Endothelial cell of umbilical vein (primary cell): ENCODE data around the gene GPRIN1. TPM values are rescaled to one million over a fixed set of nuclear protein-coding genes. Genes with fewer than 3 reads are reported as not detected.

Experiments used
- BruUV-seq: library from RNA; stranded (reverse); fragments of 400-500 nt; replicated peaks from 2 replicates; lab custom pipeline; 2021; lab: Mats Ljungman, UMichigan
- CTCF ChIA-PET: fragments of 300-600, 350-600 bp; sonication (Branson Sonifier 250); formaldehyde crosslinking; loops from one replicate; lab custom pipeline; 2021; ENCODE audit warnings: antibody characterized with exemption, inconsistent platforms; lab: Charles Lee
- POLR2A ChIA-PET: fragments of 300-600, 350-600 bp; sonication (Branson Sonifier 250); formaldehyde crosslinking; loops from one replicate; lab custom pipeline; 2021; ENCODE audit warnings: antibody characterized with exemption, inconsistent platforms; lab: Charles Lee
- DNase-seq: peaks from one replicate; pipeline ENCODE4 v3.0.0-alpha.2; 2011; ENCODE audit warnings: low read depth, low spot score
- FAIRE-seq: peaks from 2 replicates; lab custom pipeline; 2011; peaks lifted over from hg19 to GRCh38; lab: Jason Lieb, UNC
- H2AFZ ChIP-seq: 2 replicates; pipeline ENCODE4 v1.6.0; 2012; ENCODE audit warnings: low read depth, low read length, control low read depth, inconsistent platforms
- H3K27ac ChIP-seq: 2 replicates; pipeline ENCODE4 v1.5.1; 2011; ENCODE audit warnings: low read depth, mild to moderate bottlenecking, control low read depth, low read length, moderate library complexity; ENCODE audit not compliant: insufficient read depth
- H3K27me3 ChIP-seq, 2 experiments: 2 replicates each; pipeline versions ENCODE4 v1.6.0 to v1.6.1; 2011; ENCODE audit warnings: low read length in 2 of 2, mixed read lengths in 1 of 2; ENCODE audit not compliant: control insufficient read depth in 2 of 2, insufficient read depth in 2 of 2
- H3K36me3 ChIP-seq, 2 experiments: 2 replicates in 1 of 2; 3 replicates in 1 of 2; pipeline ENCODE4 v1.5.1; 2011; ENCODE audit warnings: low read length in 2 of 2, mild to moderate bottlenecking in 1 of 2, moderate library complexity in 1 of 2; ENCODE audit not compliant: control insufficient read depth in 2 of 2, insufficient read depth in 2 of 2; ENCODE audit errors: extremely low read depth in 1 of 2
- H3K4me1 ChIP-seq: 3 replicates; pipeline ENCODE4 v1.5.1; 2011; ENCODE audit warnings: mild to moderate bottlenecking, low read length; ENCODE audit not compliant: control insufficient read depth, insufficient read depth; ENCODE audit errors: extremely low read depth
- H3K4me2 ChIP-seq: 2 replicates; pipeline ENCODE4 v1.6.1; 2011; ENCODE audit warnings: low read length, control low read depth, mixed read lengths; ENCODE audit not compliant: insufficient read depth
- H3K4me3 ChIP-seq, 3 experiments: fragments of 200-600 bp in 1 of 3; sonication (generic), shearing (Covaris generic) in 1 of 3; replicated peaks in 1 of 3; 2 replicates each; pipeline ENCODE4 v1.5.1; 2011 to 2016; ENCODE audit warnings: control low read depth in 3 of 3, low read length in 3 of 3, mild to moderate bottlenecking in 2 of 3, inconsistent platforms in 1 of 3, low read depth in 1 of 3, moderate library complexity in 1 of 3; ENCODE audit not compliant: insufficient read depth in 1 of 3
- H3K79me2 ChIP-seq: 2 replicates; pipeline ENCODE4 v1.6.0; 2012; ENCODE audit warnings: low read length, inconsistent platforms; ENCODE audit not compliant: control insufficient read depth, insufficient read depth
- H3K9ac ChIP-seq: replicated peaks from 2 replicates; pipeline ENCODE3; 2011; ENCODE audit warnings: low read length, control low read depth; ENCODE audit not compliant: insufficient read depth; ENCODE audit errors: extremely low read depth
- H3K9me1 ChIP-seq: replicated peaks from 3 replicates; pipeline ENCODE4 v1.6.0; 2011; ENCODE audit warnings: mild to moderate bottlenecking, low read length; ENCODE audit not compliant: control insufficient read depth, insufficient read depth; ENCODE audit errors: extremely low read depth
- H3K9me3 ChIP-seq: replicated peaks from 2 replicates; pipeline ENCODE4 v1.5.1; 2012; ENCODE audit warnings: low read length, inconsistent platforms; ENCODE audit not compliant: control insufficient read depth, insufficient read depth
- H4K20me1 ChIP-seq: replicated peaks from 2 replicates; pipeline ENCODE3; 2011; ENCODE audit warnings: mild to moderate bottlenecking, low read length; ENCODE audit not compliant: control insufficient read depth, insufficient read depth; ENCODE audit errors: extremely low read depth
- EZH2 ChIP-seq: IDR thresholded peaks from 2 replicates; pipeline ENCODE4 v1.6.1; 2012; ENCODE audit warnings: borderline replicate concordance, low read depth, mild to moderate bottlenecking, moderate library complexity, low read length, inconsistent platforms; ENCODE audit not compliant: severe bottlenecking
- FOS ChIP-seq: IDR thresholded peaks from 2 replicates; pipeline ENCODE4 v1.6.1; 2011; ENCODE audit warnings: mild to moderate bottlenecking, low read length, moderate library complexity, borderline replicate concordance; ENCODE audit not compliant: insufficient read depth
- GATA2 ChIP-seq: IDR thresholded peaks from 2 replicates; pipeline ENCODE4 v1.7.0; 2011; ENCODE audit warnings: low read depth, mild to moderate bottlenecking, moderate library complexity, mixed read lengths, low read length; ENCODE audit not compliant: insufficient read length, insufficient read depth
- JUN ChIP-seq: IDR thresholded peaks from 2 replicates; pipeline ENCODE4 v1.6.1; 2011; ENCODE audit warnings: borderline replicate concordance, low read depth; ENCODE audit not compliant: insufficient read length, insufficient read depth
- MYC ChIP-seq: IDR thresholded peaks from one replicate; pipeline ENCODE4 v1.6.1; 2011; ENCODE audit warnings: mild to moderate bottlenecking, low read depth, low read length
- POLR2A ChIP-seq: IDR thresholded peaks from 2 replicates; pipeline ENCODE4 v1.6.1; 2012; ENCODE audit warnings: low read depth, mild to moderate bottlenecking, control low read depth, low read length
- POLR2AphosphoS5 ChIP-seq: IDR thresholded peaks from 2 replicates; pipeline ENCODE4 v1.6.1; 2012; ENCODE audit warnings: low read depth, mild to moderate bottlenecking, control low read depth, low read length, moderate library complexity; ENCODE audit not compliant: insufficient read depth
- dilution Hi-C: fragments of 300-500 bp; cut with MboI; formaldehyde crosslinking; loops from one replicate; pipeline ENCODE4 v1.15.0; 2019; ENCODE audit warnings: low sequenced_read_pairs; ENCODE audit not compliant: extremely low pct_ligation_motif_present
- intact Hi-C: fragments of 100-400 bp; cut with micrococcal nuclease; formaldehyde crosslinking; loops from one replicate; pipeline ENCODE4 v1.10.0; 2022
- polyA plus RNA-seq, 4 experiments: library from polyadenylated mRNA; depleted of rRNA in 3 of 4; stranded (reverse) in 3 of 4; unstranded in 1 of 4; fragments of >200 nt; gene quantifications; 2 replicates each; pipeline versions ENCODE4 v1.2.1 to v1.2.3, GENCODE V29; 2011 to 2012; ENCODE audit warnings: missing spikeins in 1 of 4
- total RNA-seq: library from RNA; stranded (reverse); gene quantifications from 2 replicates; pipeline ENCODE4 v1.2.3, GENCODE V29; 2021
- TF ChIP-seq, protein P1 (sequence below): IDR thresholded peaks from 2 replicates; pipeline ENCODE4 v1.6.1; 2011; ENCODE audit not compliant: insufficient read depth, insufficient read length
- TF ChIP-seq, protein P2 (sequence below), 2 donors: IDR thresholded peaks; 1 replicate in 1 of 2; 2 replicates in 1 of 2; pipeline ENCODE4 v1.5.1; 2011; ENCODE audit warnings: low read length in 2 of 2, mild to moderate bottlenecking in 2 of 2, moderate library complexity in 2 of 2, control low read depth in 1 of 2, inconsistent platforms in 1 of 2, low read depth in 1 of 2; ENCODE audit not compliant: insufficient read depth in 1 of 2; ENCODE audit errors: extremely low read depth in 1 of 2

The GPRIN1 gene
- total and polyA plus RNA-seq, 2 donors (not counting 3 experiments of a cell fraction or from before 2014, with no cell fraction given), result 2.4 to 10.4 TPM

DNA sequence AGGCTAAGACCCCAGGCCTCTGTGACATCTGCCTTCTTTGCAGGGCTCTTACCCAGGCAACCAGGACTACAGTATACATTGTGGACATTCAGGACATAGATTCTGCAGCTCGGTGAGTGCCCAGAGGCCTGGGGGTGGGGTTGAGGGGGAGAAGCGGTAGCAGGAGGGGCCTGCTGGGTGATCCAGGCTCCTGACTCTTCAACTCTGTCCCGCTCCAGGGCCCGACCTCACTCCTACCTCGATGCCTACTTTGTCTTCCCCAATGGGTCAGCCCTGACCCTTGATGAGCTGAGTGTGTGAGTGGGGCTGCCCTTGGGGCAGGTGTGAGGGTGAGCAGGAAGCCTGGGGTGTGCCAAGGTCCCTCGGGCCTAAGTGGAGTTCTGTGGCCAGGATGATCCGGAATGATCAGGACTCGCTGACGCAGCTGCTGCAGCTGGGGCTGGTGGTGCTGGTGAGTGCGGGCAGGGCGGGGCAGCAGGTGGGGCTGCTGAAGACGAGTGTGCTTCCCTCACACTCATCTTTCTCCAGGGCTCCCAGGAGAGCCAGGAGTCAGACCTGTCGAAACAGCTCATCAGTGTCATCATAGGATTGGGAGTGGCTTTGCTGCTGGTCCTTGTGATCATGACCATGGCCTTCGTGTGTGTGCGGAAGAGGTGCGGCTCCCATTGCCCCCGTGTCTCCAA, 19.8 kb downstream of the GPRIN1 start:
- CTCF ChIA-PET, result interaction anchor here (0.7 kb wide), 1 partner anchor 71 kb away, joined by 3 read pairs; no protein-coding TSS in a partner anchor
- intact Hi-C loops, result no loop called here
- no peaks in the 10 kb centered on the region for H3K79me2 ChIP-seq

More for the DNA sequence above, 19.8 kb downstream of the GPRIN1 start:
- dilution Hi-C loops, result no loop called here
- H3K9ac ChIP-seq, result no peak overlapping the region
- no peak overlapping the region for H3K27ac ChIP-seq
- BruUV-seq, result no TSS peak
- H3K4me2 ChIP-seq, result no peak overlapping the region
- H3K9me1 ChIP-seq, result no peaks in the 10 kb centered on the region
- H4K20me1 ChIP-seq, result no peaks in the 10 kb centered on the region
- POLR2A ChIA-PET, result no interaction called here
- no peaks in the 10 kb centered on the region for H3K27me3 ChIP-seq
- TF ChIP-seq, protein P1, sequence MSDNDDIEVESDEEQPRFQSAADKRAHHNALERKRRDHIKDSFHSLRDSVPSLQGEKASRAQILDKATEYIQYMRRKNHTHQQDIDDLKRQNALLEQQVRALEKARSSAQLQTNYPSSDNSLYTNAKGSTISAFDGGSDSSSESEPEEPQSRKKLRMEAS, result no peak
- no peak for TF ChIP-seq POLR2AphosphoS5
- TF ChIP-seq FOS, result no peak
- no peak for TF ChIP-seq JUN
- no peak for TF ChIP-seq MYC
- no peak for TF ChIP-seq GATA2
- TF ChIP-seq, protein P2, sequence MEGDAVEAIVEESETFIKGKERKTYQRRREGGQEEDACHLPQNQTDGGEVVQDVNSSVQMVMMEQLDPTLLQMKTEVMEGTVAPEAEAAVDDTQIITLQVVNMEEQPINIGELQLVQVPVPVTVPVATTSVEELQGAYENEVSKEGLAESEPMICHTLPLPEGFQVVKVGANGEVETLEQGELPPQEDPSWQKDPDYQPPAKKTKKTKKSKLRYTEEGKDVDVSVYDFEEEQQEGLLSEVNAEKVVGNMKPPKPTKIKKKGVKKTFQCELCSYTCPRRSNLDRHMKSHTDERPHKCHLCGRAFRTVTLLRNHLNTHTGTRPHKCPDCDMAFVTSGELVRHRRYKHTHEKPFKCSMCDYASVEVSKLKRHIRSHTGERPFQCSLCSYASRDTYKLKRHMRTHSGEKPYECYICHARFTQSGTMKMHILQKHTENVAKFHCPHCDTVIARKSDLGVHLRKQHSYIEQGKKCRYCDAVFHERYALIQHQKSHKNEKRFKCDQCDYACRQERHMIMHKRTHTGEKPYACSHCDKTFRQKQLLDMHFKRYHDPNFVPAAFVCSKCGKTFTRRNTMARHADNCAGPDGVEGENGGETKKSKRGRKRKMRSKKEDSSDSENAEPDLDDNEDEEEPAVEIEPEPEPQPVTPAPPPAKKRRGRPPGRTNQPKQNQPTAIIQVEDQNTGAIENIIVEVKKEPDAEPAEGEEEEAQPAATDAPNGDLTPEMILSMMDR (IDR thresholded peaks at IDR 0.05; ENCODE audit: extremely low read depth in 1 of 2, insufficient read depth in 1 of 2, low read depth in 1 of 2, low read length in 2 of 2), result no peak
- no peak for TF ChIP-seq POLR2A
- TF ChIP-seq EZH2, result no peak
- DNase-seq, result no peak
- no peaks in the 10 kb centered on the region for H3K9me3 ChIP-seq
- H2AFZ ChIP-seq, result no peak overlapping the region
- H3K4me1 ChIP-seq, result no peaks in the 10 kb centered on the region
- no peaks in the 10 kb centered on the region for H3K36me3 ChIP-seq
- no peak for FAIRE-seq
- no peak overlapping the region for H3K4me3 ChIP-seq
